Endothelial cell of umbilical vein (primary cell): Measurements from ENCODE around the gene CNTNAP2. TPM values are rescaled to one million over a fixed set of nuclear protein-coding genes. Genes with fewer than 3 reads are reported as not detected.

Experiments
- BruUV-seq: library from RNA; stranded (reverse); fragments of 400-500 nt; replicated peaks from 2 replicates; lab custom pipeline; 2021; lab: Mats Ljungman, UMichigan
- CTCF ChIA-PET: fragments of 300-600, 350-600 bp; sonication (Branson Sonifier 250); formaldehyde crosslinking; loops from one replicate; lab custom pipeline; 2021; ENCODE audit warnings: antibody characterized with exemption, inconsistent platforms; lab: Charles Lee
- POLR2A ChIA-PET: fragments of 300-600, 350-600 bp; sonication (Branson Sonifier 250); formaldehyde crosslinking; loops from one replicate; lab custom pipeline; 2021; ENCODE audit warnings: antibody characterized with exemption, inconsistent platforms; lab: Charles Lee
- DNase-seq: peaks from one replicate; pipeline ENCODE4 v3.0.0-alpha.2; 2011; ENCODE audit warnings: low read depth, low spot score
- FAIRE-seq: peaks from 2 replicates; lab custom pipeline; 2011; peaks lifted over from hg19 to GRCh38; lab: Jason Lieb, UNC
- H2AFZ ChIP-seq: 2 replicates; pipeline ENCODE4 v1.6.0; 2012; ENCODE audit warnings: low read depth, low read length, control low read depth, inconsistent platforms
- H3K27ac ChIP-seq: 2 replicates; pipeline ENCODE4 v1.5.1; 2011; ENCODE audit warnings: low read depth, mild to moderate bottlenecking, control low read depth, low read length, moderate library complexity; ENCODE audit not compliant: insufficient read depth
- H3K27me3 ChIP-seq, 2 experiments: 2 replicates each; pipeline versions ENCODE4 v1.6.0 to v1.6.1; 2011; ENCODE audit warnings: low read length in 2 of 2, mixed read lengths in 1 of 2; ENCODE audit not compliant: control insufficient read depth in 2 of 2, insufficient read depth in 2 of 2
- H3K36me3 ChIP-seq, 2 experiments: 2 replicates in 1 of 2; 3 replicates in 1 of 2; pipeline ENCODE4 v1.5.1; 2011; ENCODE audit warnings: low read length in 2 of 2, mild to moderate bottlenecking in 1 of 2, moderate library complexity in 1 of 2; ENCODE audit not compliant: control insufficient read depth in 2 of 2, insufficient read depth in 2 of 2; ENCODE audit errors: extremely low read depth in 1 of 2
- H3K4me1 ChIP-seq: 3 replicates; pipeline ENCODE4 v1.5.1; 2011; ENCODE audit warnings: mild to moderate bottlenecking, low read length; ENCODE audit not compliant: control insufficient read depth, insufficient read depth; ENCODE audit errors: extremely low read depth
- H3K4me2 ChIP-seq: 2 replicates; pipeline ENCODE4 v1.6.1; 2011; ENCODE audit warnings: low read length, control low read depth, mixed read lengths; ENCODE audit not compliant: insufficient read depth
- H3K4me3 ChIP-seq, 3 experiments: fragments of 200-600 bp in 1 of 3; sonication (generic), shearing (Covaris generic) in 1 of 3; replicated peaks in 1 of 3; 2 replicates each; pipeline ENCODE4 v1.5.1; 2011 to 2016; ENCODE audit warnings: control low read depth in 3 of 3, low read length in 3 of 3, mild to moderate bottlenecking in 2 of 3, inconsistent platforms in 1 of 3, low read depth in 1 of 3, moderate library complexity in 1 of 3; ENCODE audit not compliant: insufficient read depth in 1 of 3
- H3K79me2 ChIP-seq: 2 replicates; pipeline ENCODE4 v1.6.0; 2012; ENCODE audit warnings: low read length, inconsistent platforms; ENCODE audit not compliant: control insufficient read depth, insufficient read depth
- H3K9ac ChIP-seq: replicated peaks from 2 replicates; pipeline ENCODE3; 2011; ENCODE audit warnings: low read length, control low read depth; ENCODE audit not compliant: insufficient read depth; ENCODE audit errors: extremely low read depth
- H3K9me1 ChIP-seq: replicated peaks from 3 replicates; pipeline ENCODE4 v1.6.0; 2011; ENCODE audit warnings: mild to moderate bottlenecking, low read length; ENCODE audit not compliant: control insufficient read depth, insufficient read depth; ENCODE audit errors: extremely low read depth
- H3K9me3 ChIP-seq: replicated peaks from 2 replicates; pipeline ENCODE4 v1.5.1; 2012; ENCODE audit warnings: low read length, inconsistent platforms; ENCODE audit not compliant: control insufficient read depth, insufficient read depth
- H4K20me1 ChIP-seq: replicated peaks from 2 replicates; pipeline ENCODE3; 2011; ENCODE audit warnings: mild to moderate bottlenecking, low read length; ENCODE audit not compliant: control insufficient read depth, insufficient read depth; ENCODE audit errors: extremely low read depth
- EZH2 ChIP-seq: IDR thresholded peaks from 2 replicates; pipeline ENCODE4 v1.6.1; 2012; ENCODE audit warnings: borderline replicate concordance, low read depth, mild to moderate bottlenecking, moderate library complexity, low read length, inconsistent platforms; ENCODE audit not compliant: severe bottlenecking
- FOS ChIP-seq: IDR thresholded peaks from 2 replicates; pipeline ENCODE4 v1.6.1; 2011; ENCODE audit warnings: mild to moderate bottlenecking, low read length, moderate library complexity, borderline replicate concordance; ENCODE audit not compliant: insufficient read depth
- GATA2 ChIP-seq: IDR thresholded peaks from 2 replicates; pipeline ENCODE4 v1.7.0; 2011; ENCODE audit warnings: low read depth, mild to moderate bottlenecking, moderate library complexity, mixed read lengths, low read length; ENCODE audit not compliant: insufficient read length, insufficient read depth
- JUN ChIP-seq: IDR thresholded peaks from 2 replicates; pipeline ENCODE4 v1.6.1; 2011; ENCODE audit warnings: borderline replicate concordance, low read depth; ENCODE audit not compliant: insufficient read length, insufficient read depth
- MYC ChIP-seq: IDR thresholded peaks from one replicate; pipeline ENCODE4 v1.6.1; 2011; ENCODE audit warnings: mild to moderate bottlenecking, low read depth, low read length
- POLR2A ChIP-seq: IDR thresholded peaks from 2 replicates; pipeline ENCODE4 v1.6.1; 2012; ENCODE audit warnings: low read depth, mild to moderate bottlenecking, control low read depth, low read length
- POLR2AphosphoS5 ChIP-seq: IDR thresholded peaks from 2 replicates; pipeline ENCODE4 v1.6.1; 2012; ENCODE audit warnings: low read depth, mild to moderate bottlenecking, control low read depth, low read length, moderate library complexity; ENCODE audit not compliant: insufficient read depth
- dilution Hi-C: fragments of 300-500 bp; cut with MboI; formaldehyde crosslinking; loops from one replicate; pipeline ENCODE4 v1.15.0; 2019; ENCODE audit warnings: low sequenced_read_pairs; ENCODE audit not compliant: extremely low pct_ligation_motif_present
- intact Hi-C: fragments of 100-400 bp; cut with micrococcal nuclease; formaldehyde crosslinking; loops from one replicate; pipeline ENCODE4 v1.10.0; 2022
- polyA plus RNA-seq, 4 experiments: library from polyadenylated mRNA; depleted of rRNA in 3 of 4; stranded (reverse) in 3 of 4; unstranded in 1 of 4; fragments of >200 nt; gene quantifications; 2 replicates each; pipeline versions ENCODE4 v1.2.1 to v1.2.3, GENCODE V29; 2011 to 2012; ENCODE audit warnings: missing spikeins in 1 of 4
- total RNA-seq: library from RNA; stranded (reverse); gene quantifications from 2 replicates; pipeline ENCODE4 v1.2.3, GENCODE V29; 2021
- TF ChIP-seq, protein P1 (sequence below): IDR thresholded peaks from 2 replicates; pipeline ENCODE4 v1.6.1; 2011; ENCODE audit not compliant: insufficient read depth, insufficient read length
- TF ChIP-seq, protein P2 (sequence below), 2 donors: IDR thresholded peaks; 1 replicate in 1 of 2; 2 replicates in 1 of 2; pipeline ENCODE4 v1.5.1; 2011; ENCODE audit warnings: low read length in 2 of 2, mild to moderate bottlenecking in 2 of 2, moderate library complexity in 2 of 2, control low read depth in 1 of 2, inconsistent platforms in 1 of 2, low read depth in 1 of 2; ENCODE audit not compliant: insufficient read depth in 1 of 2; ENCODE audit errors: extremely low read depth in 1 of 2

CNTNAP2 gene
- total and polyA plus RNA-seq, 2 donors (not counting 3 experiments of a cell fraction or from before 2014, with no cell fraction given), result not detected

- Histone ChIP-seq H2AFZ (no peak overlapping the region), H3K9me1 (no peaks in the 10 kb centered on the region), H3K4me3 (no peak overlapping the region), H4K20me1 (no peaks in the 10 kb centered on the region), H3K36me3 (no peaks in the 10 kb centered on the region), H3K4me1 (no peaks in the 10 kb centered on the region), H3K9ac (no peak overlapping the region), H3K27me3 (no peaks in the 10 kb centered on the region), H3K27ac (no peak overlapping the region), H3K9me3 (peaks cover 6% of the 10 kb centered on the region), H3K79me2 (no peaks in the 10 kb centered on the region), H3K4me2 (no peak overlapping the region)
- intact Hi-C loops, result no loop called here
- dilution Hi-C loops, result no loop called here
- FAIRE-seq, result no peak
- no peak for DNase-seq
- CTCF ChIA-PET, result no interaction called here
- TF ChIP-seq JUN (no peak), FOS (no peak), EZH2 (no peak), POLR2A (no peak), GATA2 (no peak), POLR2AphosphoS5 (no peak), MYC (no peak)
- TF ChIP-seq, protein P1, sequence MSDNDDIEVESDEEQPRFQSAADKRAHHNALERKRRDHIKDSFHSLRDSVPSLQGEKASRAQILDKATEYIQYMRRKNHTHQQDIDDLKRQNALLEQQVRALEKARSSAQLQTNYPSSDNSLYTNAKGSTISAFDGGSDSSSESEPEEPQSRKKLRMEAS, result no peak
- TF ChIP-seq, protein P2, sequence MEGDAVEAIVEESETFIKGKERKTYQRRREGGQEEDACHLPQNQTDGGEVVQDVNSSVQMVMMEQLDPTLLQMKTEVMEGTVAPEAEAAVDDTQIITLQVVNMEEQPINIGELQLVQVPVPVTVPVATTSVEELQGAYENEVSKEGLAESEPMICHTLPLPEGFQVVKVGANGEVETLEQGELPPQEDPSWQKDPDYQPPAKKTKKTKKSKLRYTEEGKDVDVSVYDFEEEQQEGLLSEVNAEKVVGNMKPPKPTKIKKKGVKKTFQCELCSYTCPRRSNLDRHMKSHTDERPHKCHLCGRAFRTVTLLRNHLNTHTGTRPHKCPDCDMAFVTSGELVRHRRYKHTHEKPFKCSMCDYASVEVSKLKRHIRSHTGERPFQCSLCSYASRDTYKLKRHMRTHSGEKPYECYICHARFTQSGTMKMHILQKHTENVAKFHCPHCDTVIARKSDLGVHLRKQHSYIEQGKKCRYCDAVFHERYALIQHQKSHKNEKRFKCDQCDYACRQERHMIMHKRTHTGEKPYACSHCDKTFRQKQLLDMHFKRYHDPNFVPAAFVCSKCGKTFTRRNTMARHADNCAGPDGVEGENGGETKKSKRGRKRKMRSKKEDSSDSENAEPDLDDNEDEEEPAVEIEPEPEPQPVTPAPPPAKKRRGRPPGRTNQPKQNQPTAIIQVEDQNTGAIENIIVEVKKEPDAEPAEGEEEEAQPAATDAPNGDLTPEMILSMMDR (IDR thresholded peaks at IDR 0.05; ENCODE audit: extremely low read depth in 1 of 2, insufficient read depth in 1 of 2, low read depth in 1 of 2, low read length in 2 of 2), result no peak
- POLR2A ChIA-PET, result no interaction called here
- no TSS peak for BruUV-seq
Observed at GRCh38 chr7:146791344-146792285, 675.0 kb downstream of the CNTNAP2 start.
